ENCODE data around the gene CALR. TPM values are rescaled to one million over a fixed set of nuclear protein-coding genes. Genes with fewer than 3 reads are reported as not detected.

The CALR gene
- total RNA-seq, 1 donor from 2014 or later = 2,193 TPM

GRCh38 chr19:12938779-12939601 lies 581 bp downstream of the CALR start:
- H3K4me2 ChIP-seq (ENCODE audit: low read length) = peak overlapping the region; percentile 97
- peak; percentile 30 for DNase-seq (ENCODE audit: low read depth)
- TF ChIP-seq CTCF (IDR thresholded peaks at IDR 0.05; ENCODE audit: insufficient read depth, low read depth, low read length) (no peak), EZH2 (IDR thresholded peaks at IDR 0.05; ENCODE audit: insufficient read depth, low read length) (no peak)
- H2AFZ ChIP-seq (ENCODE audit: low read depth, low read length) = no peak overlapping the region
- FAIRE-seq = no peak
- no peaks in the 10 kb centered on the region for H3K9me3 Mint-ChIP-seq (ENCODE audit: unreplicated experiment)
- H3K36me3 ChIP-seq (ENCODE audit: insufficient read depth, low read length) = peaks cover 32% of the 10 kb centered on the region
- H3K4me3 Mint-ChIP-seq (ENCODE audit: unreplicated experiment) = peak overlapping the region; percentile 100
- H4K20me1 ChIP-seq (ENCODE audit: insufficient read depth, low read length) = peaks cover 54% of the 10 kb centered on the region
- no peaks in the 10 kb centered on the region for H3K27me3 Mint-ChIP-seq (ENCODE audit: low read depth, unreplicated experiment)
- peak overlapping the region; percentile 91 for H3K4me3 ChIP-seq (ENCODE audit: insufficient read depth, low read depth, low read length)
- H3K27ac Mint-ChIP-seq (ENCODE audit: unreplicated experiment) = peak overlapping the region; percentile 96
- H3K9ac ChIP-seq (ENCODE audit: low read length) = peak overlapping the region; percentile 97
- peaks cover 52% of the 10 kb centered on the region for H3K79me2 ChIP-seq (ENCODE audit: insufficient read depth, low read length)
- peaks cover 29% of the 10 kb centered on the region for H3K4me1 Mint-ChIP-seq (ENCODE audit: low read depth, unreplicated experiment)
- H3K36me3 Mint-ChIP-seq (ENCODE audit: low read depth, unreplicated experiment) = peaks cover 22% of the 10 kb centered on the region
- peaks cover 31% of the 10 kb centered on the region for H3K4me1 ChIP-seq (ENCODE audit: insufficient read depth, low read length)
- no peaks in the 10 kb centered on the region for H3K27me3 ChIP-seq (ENCODE audit: insufficient read depth, low read length)
- peak overlapping the region; percentile 83 for H3K27ac ChIP-seq (ENCODE audit: low read depth, low read length)
- no peaks in the 10 kb centered on the region for H3K9me3 ChIP-seq (ENCODE audit: insufficient read depth, low read depth, low read length)

GRCh38 chr19:12939975-12940423 lies 1.6 kb downstream of the CALR start:
- Histone ChIP-seq H4K20me1 (ENCODE audit: insufficient read depth, low read length) (peaks cover 64% of the 10 kb centered on the region), H3K4me1 (ENCODE audit: insufficient read depth, low read length) (peaks cover 31% of the 10 kb centered on the region), H3K79me2 (ENCODE audit: insufficient read depth, low read length) (peaks cover 57% of the 10 kb centered on the region), H3K27ac (ENCODE audit: low read depth, low read length) (no peak overlapping the region), H3K36me3 (ENCODE audit: insufficient read depth, low read length) (peaks cover 40% of the 10 kb centered on the region), H3K9me3 (ENCODE audit: insufficient read depth, low read depth, low read length) (no peaks in the 10 kb centered on the region), H2AFZ (ENCODE audit: low read depth, low read length) (no peak overlapping the region), H3K4me3 (ENCODE audit: insufficient read depth, low read depth, low read length) (peak overlapping the region; percentile 91), H3K9ac (ENCODE audit: low read length) (peak overlapping the region; percentile 97), H3K4me2 (ENCODE audit: low read length) (peak overlapping the region; percentile 97), H3K27me3 (ENCODE audit: insufficient read depth, low read length) (no peaks in the 10 kb centered on the region)
- Mint-ChIP-seq H3K9me3 (ENCODE audit: unreplicated experiment) (no peaks in the 10 kb centered on the region), H3K4me1 (ENCODE audit: low read depth, unreplicated experiment) (peaks cover 35% of the 10 kb centered on the region), H3K27me3 (ENCODE audit: low read depth, unreplicated experiment) (no peaks in the 10 kb centered on the region), H3K27ac (ENCODE audit: unreplicated experiment) (peak overlapping the region; percentile 96), H3K36me3 (ENCODE audit: low read depth, unreplicated experiment) (peaks cover 27% of the 10 kb centered on the region), H3K4me3 (ENCODE audit: unreplicated experiment) (peak overlapping the region; percentile 100)
- TF ChIP-seq EZH2 (IDR thresholded peaks at IDR 0.05; ENCODE audit: insufficient read depth, low read length) (no peak), CTCF (IDR thresholded peaks at IDR 0.05; ENCODE audit: insufficient read depth, low read depth, low read length) (no peak)
- no peak for DNase-seq (ENCODE audit: low read depth)
- no peak for FAIRE-seq

GRCh38 chr19:12940897-12941296 lies 2.5 kb downstream of the CALR start:
- Mint-ChIP-seq H3K27ac (ENCODE audit: unreplicated experiment) (peak overlapping the region; percentile 96), H3K36me3 (ENCODE audit: low read depth, unreplicated experiment) (peaks cover 27% of the 10 kb centered on the region), H3K4me1 (ENCODE audit: low read depth, unreplicated experiment) (peaks cover 35% of the 10 kb centered on the region), H3K27me3 (ENCODE audit: low read depth, unreplicated experiment) (no peaks in the 10 kb centered on the region), H3K9me3 (ENCODE audit: unreplicated experiment) (no peaks in the 10 kb centered on the region), H3K4me3 (ENCODE audit: unreplicated experiment) (peak overlapping the region; percentile 100)
- no peak overlapping the region for H2AFZ ChIP-seq (ENCODE audit: low read depth, low read length)
- no peak for FAIRE-seq
- no peak for DNase-seq (ENCODE audit: low read depth)
- peaks cover 40% of the 10 kb centered on the region for H3K36me3 ChIP-seq (ENCODE audit: insufficient read depth, low read length)
- peaks cover 57% of the 10 kb centered on the region for H3K79me2 ChIP-seq (ENCODE audit: insufficient read depth, low read length)
- peaks cover 68% of the 10 kb centered on the region for H4K20me1 ChIP-seq (ENCODE audit: insufficient read depth, low read length)
- peak overlapping the region; percentile 97 for H3K9ac ChIP-seq (ENCODE audit: low read length)
- peaks cover 31% of the 10 kb centered on the region for H3K4me1 ChIP-seq (ENCODE audit: insufficient read depth, low read length)
- TF ChIP-seq CTCF (IDR thresholded peaks at IDR 0.05; ENCODE audit: insufficient read depth, low read depth, low read length) (no peak), EZH2 (IDR thresholded peaks at IDR 0.05; ENCODE audit: insufficient read depth, low read length) (no peak)
- H3K4me3 ChIP-seq (ENCODE audit: insufficient read depth, low read depth, low read length) = peak overlapping the region; percentile 91
- peak overlapping the region; percentile 97 for H3K4me2 ChIP-seq (ENCODE audit: low read length)
- no peaks in the 10 kb centered on the region for H3K9me3 ChIP-seq (ENCODE audit: insufficient read depth, low read depth, low read length)
- no peaks in the 10 kb centered on the region for H3K27me3 ChIP-seq (ENCODE audit: insufficient read depth, low read length)
- no peak overlapping the region for H3K27ac ChIP-seq (ENCODE audit: low read depth, low read length)

Data from astrocyte (in vitro differentiated cells and primary cell).